ENCODE data around the gene TSTD1. TPM values are rescaled to one million over a fixed set of nuclear protein-coding genes. Genes with fewer than 3 reads are reported as not detected.

TSTD1 gene
- total and polyA plus RNA-seq, 10 of the 15 experiments (the other 5 are each of a cell fraction or from before 2014, with no cell fraction given), result 33.3 to 145 (median 89.4) TPM

DNA sequence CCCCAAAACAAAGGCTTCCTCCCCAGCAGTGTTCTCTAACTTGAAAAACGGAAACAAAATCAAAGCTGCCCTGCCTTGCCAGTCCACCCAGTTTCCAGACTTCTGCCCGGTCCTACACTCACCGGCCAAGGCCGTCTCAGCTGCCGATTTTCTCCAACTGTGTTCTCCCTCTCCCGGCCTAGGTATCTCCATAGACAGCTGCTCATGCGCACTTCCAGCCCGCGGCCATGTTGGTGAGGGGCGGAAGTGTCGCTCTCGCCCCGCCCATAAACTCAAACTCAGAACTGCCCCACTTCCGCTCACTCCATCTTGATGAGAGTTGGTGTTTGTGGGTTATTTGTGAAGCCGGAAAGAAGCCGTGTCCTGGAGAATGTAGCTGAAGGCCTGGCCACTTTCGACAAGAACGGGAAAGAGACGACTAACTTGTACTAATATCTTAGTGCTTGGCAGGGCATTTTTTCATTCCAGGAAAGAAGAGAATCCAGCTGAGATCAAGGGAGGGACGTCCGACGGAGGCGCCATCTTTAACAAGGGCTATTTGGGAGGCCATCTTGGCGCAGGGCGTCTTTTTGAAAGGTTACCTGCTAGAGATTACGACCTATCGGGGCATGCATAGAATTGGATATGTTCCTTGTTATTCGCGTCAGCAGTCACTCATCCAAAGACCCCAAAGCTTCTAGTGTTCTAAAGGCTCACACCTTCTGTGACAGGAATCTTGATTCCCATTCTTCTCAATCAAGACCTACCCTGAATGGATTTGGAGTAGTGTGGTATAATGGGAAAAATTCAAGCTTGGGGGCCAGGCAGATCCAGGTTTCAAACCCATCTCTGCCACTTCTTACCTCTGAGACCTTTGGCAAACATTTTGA, 7.2 kb upstream of the TSTD1 start, which contains the start of gene USF1 (continued):
- no peak for TF ChIP-seq EP300 (IDR thresholded peaks at IDR 0.05; ENCODE audit: borderline replicate concordance in 1 of 2, control insufficient read depth in 1 of 2, low read depth in 2 of 2, low read length in 2 of 2)
- TF ChIP-seq SMARCA5 (IDR thresholded peaks at IDR 0.05), result peak; percentile 97
- no peak for TF ChIP-seq ZNF384 (IDR thresholded peaks at IDR 0.05; ENCODE audit: borderline replicate concordance, low read depth, low read length)
- no peak; a peak in 2 of 4 replicates for TF ChIP-seq IKZF2 (IDR thresholded peaks at IDR 0.05)
- peak; percentile 61; the same call in 1 of the 2 replicates for TF ChIP-seq FOXM1 (IDR thresholded peaks at IDR 0.05; ENCODE audit: low read depth, low read length)
- TF ChIP-seq LARP7 (IDR thresholded peaks at IDR 0.05), result peak; percentile 47; the same call in 1 of the 2 replicates
- TF ChIP-seq RUNX3 (IDR thresholded peaks at IDR 0.05; ENCODE audit: low read length), result peak; percentile 85
- TF ChIP-seq FOS (IDR thresholded peaks at IDR 0.05; ENCODE audit: borderline replicate concordance, extremely low read depth, insufficient read length), result no peak
- TF ChIP-seq ZBED1 (IDR thresholded peaks at IDR 0.05; ENCODE audit: borderline replicate concordance), result peak; percentile 57
- peak; percentile 79 for TF ChIP-seq SMAD1 (IDR thresholded peaks at IDR 0.05; ENCODE audit: low read depth, partially characterized antibody)
- TF ChIP-seq, protein P1, sequence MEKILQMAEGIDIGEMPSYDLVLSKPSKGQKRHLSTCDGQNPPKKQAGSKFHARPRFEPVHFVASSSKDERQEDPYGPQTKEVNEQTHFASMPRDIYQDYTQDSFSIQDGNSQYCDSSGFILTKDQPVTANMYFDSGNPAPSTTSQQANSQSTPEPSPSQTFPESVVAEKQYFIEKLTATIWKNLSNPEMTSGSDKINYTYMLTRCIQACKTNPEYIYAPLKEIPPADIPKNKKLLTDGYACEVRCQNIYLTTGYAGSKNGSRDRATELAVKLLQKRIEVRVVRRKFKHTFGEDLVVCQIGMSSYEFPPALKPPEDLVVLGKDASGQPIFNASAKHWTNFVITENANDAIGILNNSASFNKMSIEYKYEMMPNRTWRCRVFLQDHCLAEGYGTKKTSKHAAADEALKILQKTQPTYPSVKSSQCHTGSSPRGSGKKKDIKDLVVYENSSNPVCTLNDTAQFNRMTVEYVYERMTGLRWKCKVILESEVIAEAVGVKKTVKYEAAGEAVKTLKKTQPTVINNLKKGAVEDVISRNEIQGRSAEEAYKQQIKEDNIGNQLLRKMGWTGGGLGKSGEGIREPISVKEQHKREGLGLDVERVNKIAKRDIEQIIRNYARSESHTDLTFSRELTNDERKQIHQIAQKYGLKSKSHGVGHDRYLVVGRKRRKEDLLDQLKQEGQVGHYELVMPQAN (conservative IDR thresholded peaks at IDR 0.05), result 0 out of 2 replicates have a peak, but pooled peaks have one; percentile 30
- TF ChIP-seq POLR2AphosphoS2 (IDR thresholded peaks at IDR 0.05; ENCODE audit: low read depth, low read length), result peak; percentile 95
- no peak for TF ChIP-seq JUND (IDR thresholded peaks at IDR 0.05; ENCODE audit: low read depth, low read length)
- peak; percentile 30 for TF ChIP-seq BACH1 (IDR thresholded peaks at IDR 0.05; ENCODE audit: borderline replicate concordance)
- peak; percentile 46 for TF ChIP-seq HDAC6 (IDR thresholded peaks at IDR 0.05; ENCODE audit: unreplicated experiment)
- TF ChIP-seq GABPA (IDR thresholded peaks at IDR 0.05; ENCODE audit: low read depth), result peak; percentile 97
- no peak for TF ChIP-seq ZNF207 (IDR thresholded peaks at IDR 0.05; ENCODE audit: borderline replicate concordance)
- TF ChIP-seq, protein P2, sequence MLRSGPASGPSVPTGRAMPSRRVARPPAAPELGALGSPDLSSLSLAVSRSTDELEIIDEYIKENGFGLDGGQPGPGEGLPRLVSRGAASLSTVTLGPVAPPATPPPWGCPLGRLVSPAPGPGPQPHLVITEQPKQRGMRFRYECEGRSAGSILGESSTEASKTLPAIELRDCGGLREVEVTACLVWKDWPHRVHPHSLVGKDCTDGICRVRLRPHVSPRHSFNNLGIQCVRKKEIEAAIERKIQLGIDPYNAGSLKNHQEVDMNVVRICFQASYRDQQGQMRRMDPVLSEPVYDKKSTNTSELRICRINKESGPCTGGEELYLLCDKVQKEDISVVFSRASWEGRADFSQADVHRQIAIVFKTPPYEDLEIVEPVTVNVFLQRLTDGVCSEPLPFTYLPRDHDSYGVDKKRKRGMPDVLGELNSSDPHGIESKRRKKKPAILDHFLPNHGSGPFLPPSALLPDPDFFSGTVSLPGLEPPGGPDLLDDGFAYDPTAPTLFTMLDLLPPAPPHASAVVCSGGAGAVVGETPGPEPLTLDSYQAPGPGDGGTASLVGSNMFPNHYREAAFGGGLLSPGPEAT (IDR thresholded peaks at IDR 0.05; ENCODE audit: low read depth), result peak; percentile 87
- no peak for TF ChIP-seq ZBTB33 (IDR thresholded peaks at IDR 0.05)
- peak; percentile 83 for TF ChIP-seq NR2C1 (IDR thresholded peaks at IDR 0.05)
- no peak; the same call in 1 of the 2 replicates for TF ChIP-seq CBX5 (IDR thresholded peaks at IDR 0.05; ENCODE audit: low read depth)
- TF ChIP-seq SMC3 (IDR thresholded peaks at IDR 0.05; ENCODE audit: borderline replicate concordance, low read length), result no peak; the same call in 1 of the 2 replicates
- TF ChIP-seq, protein P3, sequence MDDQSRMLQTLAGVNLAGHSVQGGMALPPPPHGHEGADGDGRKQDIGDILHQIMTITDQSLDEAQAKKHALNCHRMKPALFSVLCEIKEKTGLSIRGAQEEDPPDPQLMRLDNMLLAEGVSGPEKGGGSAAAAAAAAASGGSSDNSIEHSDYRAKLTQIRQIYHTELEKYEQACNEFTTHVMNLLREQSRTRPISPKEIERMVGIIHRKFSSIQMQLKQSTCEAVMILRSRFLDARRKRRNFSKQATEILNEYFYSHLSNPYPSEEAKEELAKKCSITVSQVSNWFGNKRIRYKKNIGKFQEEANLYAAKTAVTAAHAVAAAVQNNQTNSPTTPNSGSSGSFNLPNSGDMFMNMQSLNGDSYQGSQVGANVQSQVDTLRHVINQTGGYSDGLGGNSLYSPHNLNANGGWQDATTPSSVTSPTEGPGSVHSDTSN (IDR thresholded peaks at IDR 0.05; ENCODE audit: insufficient replicate concordance, low read depth, low read length), result no peak
- TF ChIP-seq BRCA1 (IDR thresholded peaks at IDR 0.05; ENCODE audit: low read depth, low read length), result no peak
